ENCODE measurements around the gene CYBRD1.
"Not testable (repeated sequence)": the region's sequence is repeated elsewhere in the genome, so short reads cannot be mapped to it uniquely, and the experiment has no call there.

The CYBRD1 gene, protein sequence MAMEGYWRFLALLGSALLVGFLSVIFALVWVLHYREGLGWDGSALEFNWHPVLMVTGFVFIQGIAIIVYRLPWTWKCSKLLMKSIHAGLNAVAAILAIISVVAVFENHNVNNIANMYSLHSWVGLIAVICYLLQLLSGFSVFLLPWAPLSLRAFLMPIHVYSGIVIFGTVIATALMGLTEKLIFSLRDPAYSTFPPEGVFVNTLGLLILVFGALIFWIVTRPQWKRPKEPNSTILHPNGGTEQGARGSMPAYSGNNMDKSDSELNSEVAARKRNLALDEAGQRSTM

DNA sequence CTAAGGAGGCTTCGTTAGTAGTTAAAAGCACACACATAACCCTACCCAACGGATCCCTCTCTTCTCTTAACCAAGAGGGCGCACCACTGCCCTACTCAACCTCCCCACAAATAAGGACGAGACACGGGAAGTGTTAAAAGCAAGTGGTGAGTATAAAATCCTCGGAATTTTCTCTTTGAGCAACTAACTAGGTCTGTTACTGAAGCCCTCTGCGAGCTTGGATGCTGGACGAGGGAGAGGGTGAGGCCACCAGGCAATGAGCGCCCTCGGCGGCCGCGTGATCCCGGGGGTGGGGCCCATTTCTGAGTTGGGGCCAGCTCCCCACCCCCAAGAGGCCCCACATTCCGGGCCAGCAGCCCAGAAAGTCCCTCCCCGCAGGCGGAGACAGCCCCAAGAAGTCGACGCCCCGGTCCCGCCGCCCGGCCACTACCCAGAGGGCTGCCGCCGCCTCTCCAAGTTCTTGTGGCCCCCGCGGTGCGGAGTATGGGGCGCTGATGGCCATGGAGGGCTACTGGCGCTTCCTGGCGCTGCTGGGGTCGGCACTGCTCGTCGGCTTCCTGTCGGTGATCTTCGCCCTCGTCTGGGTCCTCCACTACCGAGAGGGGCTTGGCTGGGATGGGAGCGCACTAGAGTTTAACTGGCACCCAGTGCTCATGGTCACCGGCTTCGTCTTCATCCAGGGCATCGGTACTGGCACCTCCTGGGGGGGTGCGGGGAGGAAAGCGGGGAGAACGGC lies at the start of gene CYBRD1:
Gene CYBRD1 (plus strand): TSS at position 423 of the 736 bp plus-strand sequence. CDS start 72 bp downstream, at position 495.
- peak; percentile 90 for DNase-seq (ENCODE audit: low spot score)

DNA sequence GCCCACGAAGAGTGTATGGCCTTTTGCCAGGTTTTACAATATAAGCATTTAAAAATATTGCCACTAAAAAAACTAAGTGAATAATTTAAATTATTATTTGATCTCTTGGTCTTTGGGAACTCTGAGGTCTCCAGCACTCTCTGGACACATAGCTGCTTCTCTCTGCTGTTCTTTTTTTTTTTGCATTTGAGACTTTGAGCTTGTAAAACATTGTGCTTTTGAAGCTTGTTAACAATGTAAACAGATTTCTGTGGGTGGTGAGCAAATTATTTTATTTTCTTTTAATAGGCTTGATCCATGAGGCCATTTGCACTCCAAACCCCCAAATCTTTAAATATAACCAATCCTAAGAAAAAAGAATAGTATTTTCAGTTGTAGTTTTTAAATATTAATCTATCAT lies 46.3 kb upstream of the CYBRD1 start:
- DNase-seq (ENCODE audit: low spot score), result no peak

- DNase-seq (ENCODE audit: low spot score), result no peak
Measured at GRCh38 chr2:171478345-171478744, 43.9 kb upstream of the CYBRD1 start.

DNA sequence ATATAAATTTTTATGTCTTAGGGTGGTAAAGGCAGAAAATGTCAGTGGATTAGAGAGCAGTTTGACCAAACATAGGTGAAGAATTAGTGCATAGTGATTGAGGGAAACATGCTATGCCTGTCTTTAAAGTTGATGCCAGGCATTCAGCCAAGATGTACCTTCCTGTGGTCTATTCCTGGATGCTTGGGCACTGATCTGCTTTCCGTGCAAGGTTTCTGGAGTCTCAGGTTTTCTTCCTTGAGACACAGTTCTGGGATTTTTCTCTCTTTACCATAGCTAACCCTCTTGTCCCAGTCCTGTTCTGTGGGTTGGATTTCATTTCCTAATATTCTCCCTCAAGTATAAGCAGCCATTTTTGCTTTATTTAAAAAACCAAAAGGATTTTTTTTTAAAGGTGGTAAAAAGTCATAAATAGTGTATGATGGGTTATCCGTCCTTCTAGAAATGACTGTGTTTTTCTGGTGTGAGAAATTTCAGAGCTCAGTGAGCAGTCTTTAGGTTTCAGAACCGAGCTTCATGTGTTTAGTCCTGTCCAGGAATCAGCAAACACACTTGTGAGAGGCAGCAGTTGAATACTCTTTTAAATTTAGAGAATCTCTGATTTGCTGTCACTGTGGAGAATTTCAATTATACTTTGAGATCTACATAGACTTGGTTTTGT lies 43.0 kb upstream of the CYBRD1 start:
- DNase-seq (ENCODE audit: low spot score), result no peak

DNA sequence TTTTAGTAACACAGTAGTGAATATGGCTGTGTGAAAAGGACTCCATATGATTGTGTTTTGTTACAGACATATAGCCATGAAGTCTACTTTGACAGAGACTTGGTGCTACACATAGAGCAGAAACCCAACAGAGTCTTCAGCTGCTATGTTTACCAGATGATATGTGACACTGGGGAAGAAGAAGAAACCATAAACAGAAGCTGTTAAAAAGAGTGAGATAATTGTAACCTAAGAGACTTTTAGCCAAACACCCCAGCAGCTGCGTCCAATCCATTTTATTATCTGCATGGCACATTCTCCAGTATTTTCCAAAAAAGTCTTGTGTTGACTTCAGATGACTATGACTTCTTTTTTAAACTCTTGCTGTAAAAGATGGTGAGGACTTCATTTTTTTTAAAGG lies 41.4 kb upstream of the CYBRD1 start:
- DNase-seq (ENCODE audit: low spot score), result no peak

DNA sequence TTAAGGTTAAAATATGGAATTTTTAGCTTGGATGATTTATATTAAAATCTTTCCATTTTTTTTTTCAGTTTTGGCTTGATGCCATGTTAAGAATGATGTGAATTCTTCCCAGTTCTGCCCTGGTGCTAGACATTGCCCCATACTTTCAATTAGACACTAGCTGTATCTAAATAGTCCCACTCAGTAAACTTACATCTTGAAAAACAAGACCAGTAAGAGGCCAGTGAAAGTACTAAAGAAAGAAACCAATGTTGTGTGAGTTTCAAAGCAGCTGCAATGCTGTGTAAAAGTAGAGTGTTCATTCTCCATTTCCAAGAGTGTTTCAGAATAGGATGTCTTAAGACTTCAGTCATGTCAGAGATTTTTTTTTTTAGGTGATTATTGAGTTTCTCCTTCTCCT lies 40.0 kb upstream of the CYBRD1 start:
- no peak for DNase-seq (ENCODE audit: low spot score)

GRCh38 chr2:171482877-171483276 lies 39.4 kb upstream of the CYBRD1 start:
- no peak for DNase-seq (ENCODE audit: low spot score)

DNA sequence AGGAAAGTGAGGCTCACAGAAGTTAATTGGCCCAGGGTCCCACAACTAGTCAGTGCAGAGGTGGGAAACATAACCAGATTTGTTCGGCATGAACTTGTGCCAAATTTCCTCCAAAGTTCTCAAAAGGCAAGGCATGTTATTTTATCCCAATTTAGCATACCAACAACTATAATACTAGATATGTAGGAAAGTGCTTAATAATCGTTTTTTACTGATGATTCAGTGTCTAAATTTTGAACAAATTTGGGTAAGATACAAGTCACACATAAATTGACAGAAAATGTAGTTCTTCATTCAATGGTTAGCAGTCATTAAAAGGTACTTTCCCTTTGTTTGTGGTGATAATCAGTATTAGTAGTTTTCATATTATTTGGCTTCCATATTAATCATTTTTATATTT lies 38.5 kb upstream of the CYBRD1 start:
- no peak for DNase-seq (ENCODE audit: low spot score)

GRCh38 chr2:171485116-171485515 lies 37.2 kb upstream of the CYBRD1 start:
- no peak for DNase-seq (ENCODE audit: low spot score)

GRCh38 chr2:171487201-171487600 lies 35.1 kb upstream of the CYBRD1 start:
- no peak for DNase-seq (ENCODE audit: low spot score)

DNA sequence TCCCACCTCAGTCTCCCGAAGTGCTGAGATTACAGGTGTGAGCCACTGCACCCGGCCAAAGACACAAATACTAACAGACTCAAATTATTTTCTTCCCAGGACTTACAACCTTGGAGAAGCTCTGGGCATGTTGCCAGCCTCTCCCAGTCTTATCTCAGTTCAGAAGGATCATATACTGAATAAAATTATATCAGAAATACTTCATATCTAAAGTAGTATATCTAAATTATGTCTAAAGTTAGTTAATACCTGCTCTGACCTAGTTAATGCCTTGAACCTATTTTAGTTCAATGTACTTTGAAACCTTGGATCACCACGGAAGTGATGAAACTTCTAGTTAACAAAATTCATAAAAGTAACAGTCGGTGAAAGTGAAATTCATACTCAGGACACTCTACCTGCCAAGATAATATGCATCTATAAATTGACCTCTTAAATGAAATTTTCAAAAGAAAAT lies 34.4 kb upstream of the CYBRD1 start:
- no peak for DNase-seq (ENCODE audit: low spot score)

DNA sequence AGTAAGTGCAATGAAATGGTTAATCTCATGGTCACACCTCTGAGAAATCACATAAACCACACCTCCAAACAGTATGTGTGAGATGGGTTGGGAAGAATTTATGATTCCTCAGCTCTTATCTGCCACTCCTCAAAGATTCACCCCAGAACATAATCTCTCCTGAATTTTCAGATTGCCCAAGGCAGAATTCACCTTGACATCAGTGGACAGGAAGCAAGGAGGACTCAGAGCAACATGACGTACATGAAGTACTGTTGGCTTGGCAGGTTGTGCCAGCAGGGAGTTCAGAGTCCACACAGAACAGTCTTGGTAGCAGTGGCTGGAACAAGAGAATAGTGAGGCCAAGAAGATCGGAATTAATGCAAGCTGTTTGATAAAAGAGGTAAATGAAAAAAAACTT lies 31.7 kb upstream of the CYBRD1 start:
- no peak for DNase-seq (ENCODE audit: low spot score)

GRCh38 chr2:171491292-171491691 lies 31.0 kb upstream of the CYBRD1 start:
- no peak for DNase-seq (ENCODE audit: low spot score)

- DNase-seq (ENCODE audit: low spot score), result no peak
Measured at GRCh38 chr2:171492664-171493063, 29.6 kb upstream of the CYBRD1 start.

- not testable (repeated sequence) for DNase-seq (ENCODE audit: low spot score)
Measured at GRCh38 chr2:171497664-171498063, 24.6 kb upstream of the CYBRD1 start.

DNA sequence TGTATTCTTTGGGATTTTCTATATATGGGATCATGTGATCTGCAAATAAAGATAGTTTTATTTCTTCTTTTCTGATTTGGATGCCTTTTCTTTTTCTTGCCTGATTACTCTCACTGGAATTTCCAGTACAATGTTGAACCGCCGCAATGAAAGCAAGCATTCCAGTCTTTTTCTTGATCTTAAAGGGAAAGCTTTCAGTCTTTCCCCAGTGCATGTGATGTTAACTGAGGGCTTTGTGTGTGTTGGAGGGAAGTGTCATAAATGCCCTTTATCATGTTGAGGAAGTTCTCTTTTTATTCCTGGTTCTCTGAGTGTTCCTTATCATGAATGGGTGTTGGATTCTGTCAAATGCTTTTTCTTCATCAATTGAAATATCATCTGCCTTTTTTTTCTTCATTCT lies 16.9 kb upstream of the CYBRD1 start:
- no peak for DNase-seq (ENCODE audit: low spot score)

DNA sequence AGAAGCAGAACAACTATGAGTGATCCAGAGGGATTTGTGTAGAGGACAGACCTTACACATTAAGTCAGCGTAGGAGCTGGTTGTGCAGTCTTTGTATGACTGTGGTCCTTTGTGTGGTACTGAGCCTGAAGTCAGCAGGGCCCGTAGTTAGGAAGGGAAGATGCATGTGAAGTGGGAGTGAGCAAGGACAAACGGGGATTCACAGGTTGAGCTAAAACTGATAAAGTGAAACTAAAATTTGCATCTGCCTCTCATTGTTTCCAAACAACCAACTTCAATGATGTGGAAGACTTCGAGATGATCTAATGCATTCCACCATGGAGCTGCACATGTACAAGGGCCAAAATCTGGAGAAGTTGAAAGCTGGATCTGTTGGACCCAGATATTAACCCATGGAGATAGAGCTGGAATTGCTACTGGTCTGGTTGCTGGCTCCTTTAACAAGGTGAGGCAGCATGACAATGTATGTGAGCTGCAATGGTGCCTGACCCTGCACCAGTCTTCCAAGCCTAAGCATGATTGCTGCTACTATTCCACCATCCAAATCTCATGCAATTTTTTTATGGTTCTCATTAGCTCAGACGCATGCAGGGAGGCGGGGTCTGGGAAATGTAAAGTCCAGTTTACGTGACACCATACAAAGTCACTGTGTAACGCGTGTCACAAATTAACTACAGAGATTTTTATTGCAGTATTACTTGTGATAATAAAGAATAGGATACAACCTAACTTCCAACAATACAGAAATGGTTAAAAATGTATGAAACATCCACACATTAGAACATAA lies 12.1 kb upstream of the CYBRD1 start:
- DNase-seq (ENCODE audit: low spot score), result no peak

DNA sequence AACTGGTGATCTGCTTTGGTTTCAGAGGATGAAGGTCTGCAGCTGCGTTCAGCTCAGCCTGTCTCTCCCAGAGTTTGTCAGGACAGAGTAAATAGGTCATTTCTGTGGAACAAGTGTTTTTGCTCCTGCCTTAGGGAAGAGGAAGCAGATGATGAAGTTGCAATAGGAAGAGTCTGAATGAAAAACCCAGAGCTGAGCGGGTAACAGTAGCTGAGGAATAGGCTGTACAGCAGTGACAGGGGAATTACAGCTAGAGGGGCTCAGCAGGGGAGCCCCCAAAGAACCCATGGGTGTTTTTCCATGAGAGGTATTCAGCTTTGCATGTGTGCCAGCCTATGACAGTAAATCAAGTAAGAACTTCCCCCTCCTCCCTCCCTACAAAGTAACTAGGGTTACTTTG lies 10.3 kb upstream of the CYBRD1 start:
- DNase-seq (ENCODE audit: low spot score), result no peak

DNA sequence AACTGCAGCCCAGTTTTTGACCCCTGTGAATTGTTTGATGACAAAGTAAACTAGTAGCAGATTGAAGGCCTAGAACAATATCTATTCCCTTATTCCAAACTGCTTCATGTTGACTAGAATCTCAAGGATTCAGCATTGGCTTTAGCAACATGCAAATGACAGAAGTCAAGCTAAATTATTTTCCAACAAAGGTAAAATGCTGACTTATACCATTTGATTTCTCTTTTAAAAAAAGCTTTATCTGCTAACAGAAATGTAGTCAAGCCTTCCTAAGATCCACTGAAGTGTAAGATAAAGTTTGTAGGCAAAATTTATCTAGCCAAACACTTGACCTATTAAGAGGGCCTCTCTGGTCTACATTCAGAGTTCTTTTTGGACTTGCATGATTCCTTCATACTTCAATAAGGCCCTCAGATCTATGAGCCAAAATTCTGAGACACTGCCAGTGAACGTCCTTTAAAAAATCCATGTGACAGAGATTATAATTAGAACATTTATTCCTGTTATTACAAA lies 9.5 kb upstream of the CYBRD1 start:
- DNase-seq (ENCODE audit: low spot score), result no peak

GRCh38 chr2:171513719-171514160 lies 8.5 kb upstream of the CYBRD1 start:
- peak; percentile 31 for DNase-seq (ENCODE audit: low spot score)

DNA sequence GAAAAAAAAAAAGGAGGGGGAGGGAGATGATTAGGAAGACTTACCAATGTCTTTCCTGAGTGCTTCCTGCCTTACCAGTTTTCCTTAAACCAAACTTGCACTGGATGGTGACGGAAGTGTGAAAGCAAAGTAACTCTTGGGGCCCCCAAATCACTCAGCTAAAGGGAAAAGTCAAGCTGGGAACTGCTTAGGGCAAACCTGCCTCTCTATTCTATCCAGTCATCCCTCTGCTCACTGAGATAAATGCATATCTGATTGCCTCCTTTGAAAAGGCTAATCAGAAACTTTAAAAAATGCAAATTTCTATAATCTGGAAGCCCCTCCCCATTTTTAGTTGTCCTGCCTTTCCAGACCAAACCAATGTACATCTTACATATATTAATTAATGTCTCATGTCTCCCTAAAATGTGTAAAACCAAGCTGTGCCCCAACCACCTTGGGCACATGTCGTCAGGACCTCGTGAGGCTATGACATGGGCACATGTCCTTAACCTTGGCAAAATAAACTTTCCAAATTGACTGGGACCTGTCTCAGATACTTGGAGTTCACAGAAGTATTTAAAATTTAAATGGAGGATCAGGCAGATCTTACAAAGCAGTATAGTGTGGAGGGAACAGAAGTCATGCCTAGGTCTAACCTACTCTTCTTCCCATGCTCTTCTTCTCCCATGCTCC lies 7.2 kb upstream of the CYBRD1 start:
- DNase-seq (ENCODE audit: low spot score), result no peak

All from Ammon's horn (tissue), 1 donor.